HL-60 (cell line): Measurements from ENCODE around the gene CERS6.

ENCODE experiments used
- DNase-seq, 2 experiments: peaks; one replicate each; pipeline ENCODE4 v3.0.0-alpha.2; 2010 to 2020; ENCODE audit warnings: low read depth in 1 of 2, low spot score in 1 of 2
- H3K27ac ChIP-seq: fragments of 250-450 bp; sonication (Bioruptor Pico); replicated peaks from 2 replicates; pipeline ENCODE4 v1.5.1; 2020; ENCODE audit warnings: mild to moderate bottlenecking, moderate library complexity
- H3K27me3 ChIP-seq: fragments of 250-450 bp; sonication (Bioruptor Pico); 2 replicates; pipeline ENCODE4 v1.5.1; 2021; ENCODE audit warnings: mild to moderate bottlenecking, moderate library complexity; ENCODE audit not compliant: insufficient read depth, poor library complexity, severe bottlenecking
- H3K4me3 ChIP-seq: replicated peaks from 2 replicates; pipeline ENCODE4 v1.5.1; 2011; ENCODE audit warnings: mild to moderate bottlenecking, control low read depth, low read length; ENCODE audit not compliant: insufficient read depth
- GABPA ChIP-seq: IDR thresholded peaks from 2 replicates; pipeline ENCODE4 v1.6.1; 2012; ENCODE audit warnings: low read depth
- POLR2AphosphoS5 ChIP-seq: IDR thresholded peaks from 2 replicates; pipeline ENCODE4 v1.6.1; 2012; ENCODE audit warnings: low read depth
- REST ChIP-seq: IDR thresholded peaks from 2 replicates; pipeline ENCODE4 v1.6.1; 2012; ENCODE audit warnings: low read depth; ENCODE audit not compliant: insufficient replicate concordance
- SPI1 ChIP-seq: IDR thresholded peaks from 2 replicates; pipeline ENCODE4 v1.6.1; 2012; ENCODE audit warnings: low read depth, mild to moderate bottlenecking, borderline replicate concordance
- TF ChIP-seq, protein P1 (sequence below): IDR thresholded peaks from one replicate; pipeline ENCODE4 v1.5.1; 2011; ENCODE audit warnings: low read length, control low read depth, inconsistent platforms; ENCODE audit not compliant: insufficient read depth

CERS6 gene

DNA sequence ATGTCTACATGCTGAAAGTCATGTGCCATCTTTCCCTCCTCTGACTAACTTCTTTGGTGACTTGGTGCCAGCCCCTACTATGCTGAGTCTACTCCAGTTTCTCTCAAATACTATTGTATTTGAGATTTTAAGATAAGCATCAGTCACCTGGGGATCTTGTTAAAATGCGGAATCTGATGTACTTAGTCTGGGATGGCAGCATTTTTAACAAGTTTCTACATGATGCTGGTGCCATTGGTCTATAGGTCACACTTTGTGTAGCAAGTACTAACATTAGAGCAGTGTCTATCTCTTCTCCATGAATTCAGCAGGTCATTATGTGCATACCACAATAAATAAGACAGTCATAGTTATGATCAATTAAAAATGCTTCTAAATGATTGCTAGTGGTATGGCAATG, 106.9 kb downstream of the CERS6 start:
- DNase-seq: no peak
- Histone ChIP-seq H3K4me3 (no peak overlapping the region), H3K27ac (no peak overlapping the region), H3K27me3 (no peaks in the 10 kb centered on the region)
- TF ChIP-seq GABPA: no peak
- no peak for TF ChIP-seq POLR2AphosphoS5
- no peak for TF ChIP-seq SPI1
- TF ChIP-seq, protein P1, sequence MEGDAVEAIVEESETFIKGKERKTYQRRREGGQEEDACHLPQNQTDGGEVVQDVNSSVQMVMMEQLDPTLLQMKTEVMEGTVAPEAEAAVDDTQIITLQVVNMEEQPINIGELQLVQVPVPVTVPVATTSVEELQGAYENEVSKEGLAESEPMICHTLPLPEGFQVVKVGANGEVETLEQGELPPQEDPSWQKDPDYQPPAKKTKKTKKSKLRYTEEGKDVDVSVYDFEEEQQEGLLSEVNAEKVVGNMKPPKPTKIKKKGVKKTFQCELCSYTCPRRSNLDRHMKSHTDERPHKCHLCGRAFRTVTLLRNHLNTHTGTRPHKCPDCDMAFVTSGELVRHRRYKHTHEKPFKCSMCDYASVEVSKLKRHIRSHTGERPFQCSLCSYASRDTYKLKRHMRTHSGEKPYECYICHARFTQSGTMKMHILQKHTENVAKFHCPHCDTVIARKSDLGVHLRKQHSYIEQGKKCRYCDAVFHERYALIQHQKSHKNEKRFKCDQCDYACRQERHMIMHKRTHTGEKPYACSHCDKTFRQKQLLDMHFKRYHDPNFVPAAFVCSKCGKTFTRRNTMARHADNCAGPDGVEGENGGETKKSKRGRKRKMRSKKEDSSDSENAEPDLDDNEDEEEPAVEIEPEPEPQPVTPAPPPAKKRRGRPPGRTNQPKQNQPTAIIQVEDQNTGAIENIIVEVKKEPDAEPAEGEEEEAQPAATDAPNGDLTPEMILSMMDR: no peak
- no peak for TF ChIP-seq REST

DNA sequence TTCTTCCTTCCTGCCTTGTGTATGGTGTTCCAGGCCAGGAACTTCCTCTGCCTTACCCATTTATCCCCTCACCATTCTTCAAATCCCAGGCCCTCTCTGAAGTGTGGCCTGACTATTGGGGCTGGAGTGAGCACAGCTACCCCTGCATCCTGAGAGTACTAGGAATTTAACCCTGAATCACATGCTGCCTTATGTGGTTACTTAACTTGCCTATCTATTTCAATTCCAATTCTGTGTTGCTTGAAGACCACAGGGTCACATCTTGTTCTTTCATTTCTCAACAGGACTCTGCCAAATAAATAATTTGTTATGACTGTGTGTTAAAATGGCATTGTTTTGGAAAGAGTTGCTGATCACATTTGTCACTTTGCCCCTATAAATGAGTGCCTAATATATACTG, 108.6 kb downstream of the CERS6 start:
- H3K27me3 ChIP-seq: no peaks in the 10 kb centered on the region
- DNase-seq: no peak
- TF ChIP-seq SPI1: no peak
- TF ChIP-seq REST: no peak
- TF ChIP-seq POLR2AphosphoS5: no peak
- TF ChIP-seq, protein P1: no peak
- no peak for TF ChIP-seq GABPA
- H3K27ac ChIP-seq: no peak overlapping the region
- H3K4me3 ChIP-seq: no peak overlapping the region

- Histone ChIP-seq H3K27me3 (no peaks in the 10 kb centered on the region), H3K27ac (no peak overlapping the region), H3K4me3 (no peak overlapping the region)
- DNase-seq: no peak
- TF ChIP-seq SPI1: no peak
- no peak for TF ChIP-seq POLR2AphosphoS5
- TF ChIP-seq GABPA: no peak
- TF ChIP-seq, protein P1: no peak
- TF ChIP-seq REST: no peak
Observed at GRCh38 chr2:168565112-168565511, 109.0 kb downstream of the CERS6 start.
